ENCODE data around the gene PRKCE. TPM values are rescaled to one million over a fixed set of nuclear protein-coding genes. Genes with fewer than 3 reads are reported as not detected.

The PRKCE gene
- total and polyA plus RNA-seq, 2 experiments from 2014 or later: 9.6 to 11.9 TPM

GRCh38 chr2:45736757-45737704 is 85.6 kb downstream of the PRKCE start:
- Histone ChIP-seq H3K4me1 (ENCODE audit: insufficient read depth) (no peaks in the 10 kb centered on the region), H3K79me2 (no peaks in the 10 kb centered on the region), H3K9me2 (replicated peaks; ENCODE audit: insufficient read depth) (no peaks in the 10 kb centered on the region), H3K4me3 (no peak overlapping the region), H3K9me3 (ENCODE audit: low read depth) (no peaks in the 10 kb centered on the region), H4K20me1 (ENCODE audit: insufficient read depth, poor library complexity, severe bottlenecking) (no peaks in the 10 kb centered on the region), H3K4me2 (no peak overlapping the region), H3K27me3 (peaks cover 5% of the 10 kb centered on the region), H2AFZ (no peak overlapping the region), H3K27ac (no peak overlapping the region), H3K36me3 (replicated peaks; ENCODE audit: insufficient read depth, low read depth) (no peaks in the 10 kb centered on the region)
- no peak for DNase-seq (ENCODE audit: low spot score)
- no peak for TF ChIP-seq CTCF (IDR thresholded peaks at IDR 0.05; ENCODE audit: poor library complexity)
- TF ChIP-seq EZH2phosphoT487 (IDR thresholded peaks at IDR 0.05; ENCODE audit: low read depth, severe bottlenecking, unreplicated experiment): no peak
- no peak for TF ChIP-seq EZH2 (IDR thresholded peaks at IDR 0.05; ENCODE audit: borderline replicate concordance)
- WGBS (ENCODE audit: low lambda C conversion rate, missing lambda C conversion rate): 94% methylated on average over 27 of the region's 27 CpGs

- H4K20me1 ChIP-seq (ENCODE audit: insufficient read depth, poor library complexity, severe bottlenecking): no peaks in the 10 kb centered on the region
- DNase-seq (ENCODE audit: low spot score): no peak
- H3K4me1 ChIP-seq (ENCODE audit: insufficient read depth): no peaks in the 10 kb centered on the region
- H3K9me2 ChIP-seq (replicated peaks; ENCODE audit: insufficient read depth): no peaks in the 10 kb centered on the region
- TF ChIP-seq EZH2phosphoT487 (IDR thresholded peaks at IDR 0.05; ENCODE audit: low read depth, severe bottlenecking, unreplicated experiment) (no peak), CTCF (IDR thresholded peaks at IDR 0.05; ENCODE audit: poor library complexity) (no peak), EZH2 (IDR thresholded peaks at IDR 0.05; ENCODE audit: borderline replicate concordance) (no peak)
- no peak overlapping the region for H3K4me2 ChIP-seq
- no peaks in the 10 kb centered on the region for H3K36me3 ChIP-seq (replicated peaks; ENCODE audit: insufficient read depth, low read depth)
- H3K27ac ChIP-seq: no peak overlapping the region
- H3K4me3 ChIP-seq: no peak overlapping the region
- H3K27me3 ChIP-seq: peaks cover 5% of the 10 kb centered on the region
- no peak overlapping the region for H2AFZ ChIP-seq
- H3K9me3 ChIP-seq (ENCODE audit: low read depth): no peaks in the 10 kb centered on the region
- H3K79me2 ChIP-seq: no peaks in the 10 kb centered on the region
Observed at GRCh38 chr2:45739796-45740485, 88.5 kb downstream of the PRKCE start.

- no peak overlapping the region for H2AFZ ChIP-seq
- H3K4me3 ChIP-seq: no peak overlapping the region
- TF ChIP-seq CTCF (IDR thresholded peaks at IDR 0.05; ENCODE audit: poor library complexity) (no peak), EZH2 (IDR thresholded peaks at IDR 0.05; ENCODE audit: borderline replicate concordance) (no peak)
- no peaks in the 10 kb centered on the region for H3K9me3 ChIP-seq (ENCODE audit: low read depth)
- no peak overlapping the region for H3K4me2 ChIP-seq
- H3K27me3 ChIP-seq: no peaks in the 10 kb centered on the region
- no peaks in the 10 kb centered on the region for H3K9me2 ChIP-seq (replicated peaks; ENCODE audit: insufficient read depth)
- H3K79me2 ChIP-seq: no peaks in the 10 kb centered on the region
- DNase-seq (ENCODE audit: low spot score): no peak
- no peaks in the 10 kb centered on the region for H3K36me3 ChIP-seq (replicated peaks; ENCODE audit: insufficient read depth, low read depth)
- H3K27ac ChIP-seq: no peak overlapping the region
- H4K20me1 ChIP-seq (ENCODE audit: insufficient read depth, poor library complexity, severe bottlenecking): no peaks in the 10 kb centered on the region
- H3K4me1 ChIP-seq (ENCODE audit: insufficient read depth): no peaks in the 10 kb centered on the region
- WGBS (ENCODE audit: low lambda C conversion rate, missing lambda C conversion rate): 89% methylated on average over 7 of the region's 7 CpGs
Observed at GRCh38 chr2:45741161-45741850, 89.8 kb downstream of the PRKCE start.
